Measurements from ENCODE around the gene ARL14EPL. TPM values are rescaled to one million over a fixed set of nuclear protein-coding genes. Genes with fewer than 3 reads are reported as not detected.

Gene ARL14EPL
- total and polyA plus RNA-seq, 2 donors (not counting 1 experiment from before 2014, with no cell fraction given): not detected

- Histone ChIP-seq H4K20me1 (ENCODE audit: control insufficient read depth, extremely low read depth, insufficient read depth, low read length) (no peaks in the 10 kb centered on the region), H3K9me3 (ENCODE audit: control insufficient read depth, insufficient read depth, low read depth, low read length) (no peaks in the 10 kb centered on the region), H3K27ac (ENCODE audit: insufficient read depth, low read length) (no peak overlapping the region), H3K36me3 (ENCODE audit: control insufficient read depth, insufficient read depth, low read length) (no peaks in the 10 kb centered on the region), H3K9ac (ENCODE audit: insufficient read depth, low read length) (no peak overlapping the region), H2AFZ (ENCODE audit: low read length) (no peak overlapping the region), H3K4me3 (replicated peaks in 1 of 4; ENCODE audit: control extremely low read depth in 1 of 4, insufficient read depth in 1 of 4, low read depth in 3 of 4, low read length in 4 of 4) (no peak overlapping the region), H3K4me2 (ENCODE audit: extremely low read depth, insufficient read depth, low read length) (no peak overlapping the region), H3K27me3 (ENCODE audit: control insufficient read depth, insufficient read depth, low read length) (no peaks in the 10 kb centered on the region), H3K4me1 (ENCODE audit: control insufficient read depth, extremely low read depth, insufficient read depth, low read length) (no peaks in the 10 kb centered on the region), H3K79me2 (ENCODE audit: control insufficient read depth, insufficient read depth, low read length) (no peaks in the 10 kb centered on the region)
- TF ChIP-seq CTCF (conservative IDR thresholded peaks at IDR 0.05 in 1 of 2, IDR thresholded peaks at IDR 0.05 in 1 of 2; ENCODE audit: low read depth in 1 of 2, low read length in 2 of 2): no peak
- no peak for TF ChIP-seq EZH2 (IDR thresholded peaks at IDR 0.05; ENCODE audit: low read length, missing control alignments)
- peak in 1 of 2 donors; percentile 28 for DNase-seq (ENCODE audit: low read depth in 2 of 2)
Observed at GRCh38 chr5:116002116-116002906, 30.0 kb upstream of the ARL14EPL start.

- Histone ChIP-seq H3K4me2 (ENCODE audit: extremely low read depth, insufficient read depth, low read length) (no peak overlapping the region), H3K79me2 (ENCODE audit: control insufficient read depth, insufficient read depth, low read length) (no peaks in the 10 kb centered on the region), H3K36me3 (ENCODE audit: control insufficient read depth, insufficient read depth, low read length) (no peaks in the 10 kb centered on the region), H3K27ac (ENCODE audit: insufficient read depth, low read length) (no peak overlapping the region), H3K4me3 (replicated peaks in 1 of 4; ENCODE audit: control extremely low read depth in 1 of 4, insufficient read depth in 1 of 4, low read depth in 3 of 4, low read length in 4 of 4) (no peak overlapping the region), H4K20me1 (ENCODE audit: control insufficient read depth, extremely low read depth, insufficient read depth, low read length) (no peaks in the 10 kb centered on the region), H3K27me3 (ENCODE audit: control insufficient read depth, insufficient read depth, low read length) (no peaks in the 10 kb centered on the region), H3K9me3 (ENCODE audit: control insufficient read depth, insufficient read depth, low read depth, low read length) (no peaks in the 10 kb centered on the region), H2AFZ (ENCODE audit: low read length) (no peak overlapping the region), H3K4me1 (ENCODE audit: control insufficient read depth, extremely low read depth, insufficient read depth, low read length) (no peaks in the 10 kb centered on the region), H3K9ac (ENCODE audit: insufficient read depth, low read length) (no peak overlapping the region)
- no peak for DNase-seq (ENCODE audit: low read depth in 2 of 2)
- TF ChIP-seq EZH2 (IDR thresholded peaks at IDR 0.05; ENCODE audit: low read length, missing control alignments) (no peak), CTCF (conservative IDR thresholded peaks at IDR 0.05 in 1 of 2, IDR thresholded peaks at IDR 0.05 in 1 of 2; ENCODE audit: low read depth in 1 of 2, low read length in 2 of 2) (no peak)
Observed at GRCh38 chr5:116004248-116004647, 28.0 kb upstream of the ARL14EPL start.

GRCh38 chr5:116009806-116010205 lies 22.5 kb upstream of the ARL14EPL start:
- Histone ChIP-seq H3K4me1 (ENCODE audit: control insufficient read depth, extremely low read depth, insufficient read depth, low read length) (peaks cover 3% of the 10 kb centered on the region), H3K27me3 (ENCODE audit: control insufficient read depth, insufficient read depth, low read length) (no peaks in the 10 kb centered on the region), H4K20me1 (ENCODE audit: control insufficient read depth, extremely low read depth, insufficient read depth, low read length) (no peaks in the 10 kb centered on the region), H3K4me2 (ENCODE audit: extremely low read depth, insufficient read depth, low read length) (no peak overlapping the region), H3K36me3 (ENCODE audit: control insufficient read depth, insufficient read depth, low read length) (no peaks in the 10 kb centered on the region), H3K9me3 (ENCODE audit: control insufficient read depth, insufficient read depth, low read depth, low read length) (no peaks in the 10 kb centered on the region), H3K27ac (ENCODE audit: insufficient read depth, low read length) (no peak overlapping the region), H3K79me2 (ENCODE audit: control insufficient read depth, insufficient read depth, low read length) (no peaks in the 10 kb centered on the region), H2AFZ (ENCODE audit: low read length) (no peak overlapping the region), H3K4me3 (replicated peaks in 1 of 4; ENCODE audit: control extremely low read depth in 1 of 4, insufficient read depth in 1 of 4, low read depth in 3 of 4, low read length in 4 of 4) (no peak overlapping the region), H3K9ac (ENCODE audit: insufficient read depth, low read length) (no peak overlapping the region)
- no peak for TF ChIP-seq CTCF (conservative IDR thresholded peaks at IDR 0.05 in 1 of 2, IDR thresholded peaks at IDR 0.05 in 1 of 2; ENCODE audit: low read depth in 1 of 2, low read length in 2 of 2)
- DNase-seq (ENCODE audit: low read depth in 2 of 2): peak in 1 of 2 donors; percentile 14

All from fibroblast of lung (primary cell).